ENCODE measurements around the gene MTF1.

Gene MTF1

GRCh38 chr1:37878071-37878470 lies 18.7 kb upstream of the MTF1 start:
- in situ Hi-C loops (cut with HindIII; ENCODE audit: low pct_ligation_motif_present, low pct_unique_long_range_greater_than_20kb, low sequenced_read_pairs), result no loop called here
- DNase-seq, result no peak

GRCh38 chr1:37875833-37876232 lies 16.4 kb upstream of the MTF1 start:
- DNase-seq, result peak; percentile 34
- in situ Hi-C loops (cut with HindIII; ENCODE audit: low pct_ligation_motif_present, low pct_unique_long_range_greater_than_20kb, low sequenced_read_pairs), result no loop called here

GRCh38 chr1:37872692-37873091 lies 13.3 kb upstream of the MTF1 start:
- no peak for DNase-seq
- in situ Hi-C loops (cut with HindIII; ENCODE audit: low pct_ligation_motif_present, low pct_unique_long_range_greater_than_20kb, low sequenced_read_pairs), result no loop called here

GRCh38 chr1:37868466-37868865 lies 9.1 kb upstream of the MTF1 start:
- in situ Hi-C loops (cut with HindIII; ENCODE audit: low pct_ligation_motif_present, low pct_unique_long_range_greater_than_20kb, low sequenced_read_pairs), result no loop called here
- no peak for DNase-seq

GRCh38 chr1:37867784-37868183 lies 8.4 kb upstream of the MTF1 start:
- DNase-seq, result no peak
- in situ Hi-C loops (cut with HindIII; ENCODE audit: low pct_ligation_motif_present, low pct_unique_long_range_greater_than_20kb, low sequenced_read_pairs), result no loop called here

- DNase-seq, result no peak
- in situ Hi-C loops (cut with HindIII; ENCODE audit: low pct_ligation_motif_present, low pct_unique_long_range_greater_than_20kb, low sequenced_read_pairs), result no loop called here
Measured at GRCh38 chr1:37866491-37866890, 7.1 kb upstream of the MTF1 start.

- peak; percentile 61 for DNase-seq
- in situ Hi-C loops (cut with HindIII; ENCODE audit: low pct_ligation_motif_present, low pct_unique_long_range_greater_than_20kb, low sequenced_read_pairs), result no loop called here
Measured at GRCh38 chr1:37865348-37866120, 6.1 kb upstream of the MTF1 start.

GRCh38 chr1:37862330-37862729 lies 2.9 kb upstream of the MTF1 start:
- in situ Hi-C loops (cut with HindIII; ENCODE audit: low pct_ligation_motif_present, low pct_unique_long_range_greater_than_20kb, low sequenced_read_pairs), result no loop called here
- DNase-seq, result no peak

- DNase-seq, result no peak
- in situ Hi-C loops (cut with HindIII; ENCODE audit: low pct_ligation_motif_present, low pct_unique_long_range_greater_than_20kb, low sequenced_read_pairs), result no loop called here
Measured at GRCh38 chr1:37861151-37861550, 1.8 kb upstream of the MTF1 start.

GRCh38 chr1:37860346-37860666 lies 914 bp upstream of the MTF1 start:
- in situ Hi-C loops (cut with HindIII; ENCODE audit: low pct_ligation_motif_present, low pct_unique_long_range_greater_than_20kb, low sequenced_read_pairs), result no loop called here
- no peak for DNase-seq

- in situ Hi-C loops (cut with HindIII; ENCODE audit: low pct_ligation_motif_present, low pct_unique_long_range_greater_than_20kb, low sequenced_read_pairs), result no loop called here
- DNase-seq, result peak; percentile 5
Measured at GRCh38 chr1:37858931-37859506, 373 bp downstream of the MTF1 start.

GRCh38 chr1:37854406-37854805 lies 5.0 kb downstream of the MTF1 start:
- in situ Hi-C loops (cut with HindIII; ENCODE audit: low pct_ligation_motif_present, low pct_unique_long_range_greater_than_20kb, low sequenced_read_pairs), result no loop called here

GRCh38 chr1:37853157-37853556 lies 6.2 kb downstream of the MTF1 start:
- DNase-seq, result no peak
- in situ Hi-C loops (cut with HindIII; ENCODE audit: low pct_ligation_motif_present, low pct_unique_long_range_greater_than_20kb, low sequenced_read_pairs), result no loop called here

More at GRCh38 chr1:37854406-37854805, 5.0 kb downstream of the MTF1 start:
- DNase-seq, result no peak

GRCh38 chr1:37851782-37852210 lies 7.6 kb downstream of the MTF1 start:
- DNase-seq, result no peak
- in situ Hi-C loops (cut with HindIII; ENCODE audit: low pct_ligation_motif_present, low pct_unique_long_range_greater_than_20kb, low sequenced_read_pairs), result no loop called here

- in situ Hi-C loops (cut with HindIII; ENCODE audit: low pct_ligation_motif_present, low pct_unique_long_range_greater_than_20kb, low sequenced_read_pairs), result no loop called here
Measured at GRCh38 chr1:37851262-37851661, 8.1 kb downstream of the MTF1 start.

GRCh38 chr1:37850352-37850955 lies 8.9 kb downstream of the MTF1 start:
- peak; percentile 18 for DNase-seq
- in situ Hi-C loops (cut with HindIII; ENCODE audit: low pct_ligation_motif_present, low pct_unique_long_range_greater_than_20kb, low sequenced_read_pairs), result no loop called here

More at GRCh38 chr1:37851262-37851661, 8.1 kb downstream of the MTF1 start:
- DNase-seq, result no peak

GRCh38 chr1:37849480-37849879 lies 9.9 kb downstream of the MTF1 start:
- in situ Hi-C loops (cut with HindIII; ENCODE audit: low pct_ligation_motif_present, low pct_unique_long_range_greater_than_20kb, low sequenced_read_pairs), result no loop called here

GRCh38 chr1:37846647-37847339 lies 12.6 kb downstream of the MTF1 start:
- DNase-seq, result no peak

More at GRCh38 chr1:37849480-37849879, 9.9 kb downstream of the MTF1 start:
- no peak for DNase-seq

GRCh38 chr1:37845786-37846185 lies 13.6 kb downstream of the MTF1 start:
- no peak for DNase-seq
- in situ Hi-C loops (cut with HindIII; ENCODE audit: low pct_ligation_motif_present, low pct_unique_long_range_greater_than_20kb, low sequenced_read_pairs), result no loop called here

More at GRCh38 chr1:37846647-37847339, 12.6 kb downstream of the MTF1 start:
- in situ Hi-C loops (cut with HindIII; ENCODE audit: low pct_ligation_motif_present, low pct_unique_long_range_greater_than_20kb, low sequenced_read_pairs), result no loop called here
